GM19324 (cell line): Measurements from ENCODE around the gene NPEPPS.
"Not testable (repeated sequence)": the region's sequence is repeated elsewhere in the genome, so short reads cannot be mapped to it uniquely, and the experiment has no call there.

ENCODE experiments used
- ATAC-seq: cut with Tn5 transposase; IDR thresholded peaks from one replicate; pipeline ENCODE4 v1.9.1; 2021; ENCODE audit warnings: mild to moderate bottlenecking, moderate library complexity; ENCODE audit not compliant: unreplicated experiment, low FRiP score

NPEPPS gene, protein sequence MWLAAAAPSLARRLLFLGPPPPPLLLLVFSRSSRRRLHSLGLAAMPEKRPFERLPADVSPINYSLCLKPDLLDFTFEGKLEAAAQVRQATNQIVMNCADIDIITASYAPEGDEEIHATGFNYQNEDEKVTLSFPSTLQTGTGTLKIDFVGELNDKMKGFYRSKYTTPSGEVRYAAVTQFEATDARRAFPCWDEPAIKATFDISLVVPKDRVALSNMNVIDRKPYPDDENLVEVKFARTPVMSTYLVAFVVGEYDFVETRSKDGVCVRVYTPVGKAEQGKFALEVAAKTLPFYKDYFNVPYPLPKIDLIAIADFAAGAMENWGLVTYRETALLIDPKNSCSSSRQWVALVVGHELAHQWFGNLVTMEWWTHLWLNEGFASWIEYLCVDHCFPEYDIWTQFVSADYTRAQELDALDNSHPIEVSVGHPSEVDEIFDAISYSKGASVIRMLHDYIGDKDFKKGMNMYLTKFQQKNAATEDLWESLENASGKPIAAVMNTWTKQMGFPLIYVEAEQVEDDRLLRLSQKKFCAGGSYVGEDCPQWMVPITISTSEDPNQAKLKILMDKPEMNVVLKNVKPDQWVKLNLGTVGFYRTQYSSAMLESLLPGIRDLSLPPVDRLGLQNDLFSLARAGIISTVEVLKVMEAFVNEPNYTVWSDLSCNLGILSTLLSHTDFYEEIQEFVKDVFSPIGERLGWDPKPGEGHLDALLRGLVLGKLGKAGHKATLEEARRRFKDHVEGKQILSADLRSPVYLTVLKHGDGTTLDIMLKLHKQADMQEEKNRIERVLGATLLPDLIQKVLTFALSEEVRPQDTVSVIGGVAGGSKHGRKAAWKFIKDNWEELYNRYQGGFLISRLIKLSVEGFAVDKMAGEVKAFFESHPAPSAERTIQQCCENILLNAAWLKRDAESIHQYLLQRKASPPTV

DNA sequence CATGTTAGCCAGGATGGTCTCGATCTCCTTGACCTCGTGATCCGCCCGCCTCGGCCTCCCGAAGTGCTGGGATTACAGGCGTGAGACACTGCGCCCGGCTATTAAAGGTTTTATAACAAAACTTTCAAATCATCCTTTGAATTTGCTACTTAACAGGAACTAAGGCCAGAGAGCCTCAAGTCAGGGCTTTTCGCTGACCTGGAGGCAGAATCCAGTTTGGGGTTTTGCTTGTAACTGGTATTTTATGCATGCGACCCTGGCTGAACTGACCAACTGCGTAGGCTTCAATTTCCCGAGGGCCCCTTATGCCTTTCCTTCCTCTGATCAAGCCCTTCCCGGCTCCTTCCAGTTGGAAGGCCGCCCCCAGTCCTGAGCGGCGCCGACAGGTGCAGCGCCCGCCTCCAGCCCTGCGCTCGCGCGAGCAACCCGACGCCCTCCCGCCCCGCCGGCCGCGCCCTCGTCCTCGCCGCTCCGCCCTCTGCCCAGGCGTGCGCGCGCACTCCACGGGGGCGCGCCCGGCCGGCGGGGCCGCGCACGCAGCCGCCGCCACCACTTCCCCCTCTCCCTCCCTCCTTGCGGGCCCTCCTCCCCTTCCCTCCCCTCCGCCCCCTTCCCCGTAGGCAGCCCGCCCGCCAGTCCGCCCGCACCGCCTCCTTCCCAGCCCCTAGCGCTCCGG, at the start of gene NPEPPS:
NPEPPS (plus strand) TSS at position 552 of the 676 bp plus-strand sequence. CDS start 193 bp downstream, outside the sequence.
- ATAC-seq: peak; percentile 87

DNA sequence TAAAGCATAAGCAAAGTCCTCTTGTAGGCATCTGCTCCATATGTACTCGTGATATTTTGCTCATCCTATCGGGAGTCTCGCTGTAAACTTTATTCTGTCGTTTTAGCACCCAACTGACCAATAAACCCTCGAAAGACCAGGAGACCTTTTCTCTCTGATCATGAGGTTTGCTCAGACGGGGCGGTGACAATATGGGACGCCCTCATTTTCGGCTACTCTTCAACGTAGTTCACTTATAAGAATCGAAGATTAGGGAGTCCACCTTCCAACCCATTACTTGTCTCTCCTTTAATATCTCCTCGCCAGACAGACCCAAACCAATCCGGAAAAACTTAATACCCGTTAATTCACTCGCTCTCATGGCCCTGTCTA, 39.1 kb upstream of the NPEPPS start:
- ATAC-seq: not testable (repeated sequence)

DNA sequence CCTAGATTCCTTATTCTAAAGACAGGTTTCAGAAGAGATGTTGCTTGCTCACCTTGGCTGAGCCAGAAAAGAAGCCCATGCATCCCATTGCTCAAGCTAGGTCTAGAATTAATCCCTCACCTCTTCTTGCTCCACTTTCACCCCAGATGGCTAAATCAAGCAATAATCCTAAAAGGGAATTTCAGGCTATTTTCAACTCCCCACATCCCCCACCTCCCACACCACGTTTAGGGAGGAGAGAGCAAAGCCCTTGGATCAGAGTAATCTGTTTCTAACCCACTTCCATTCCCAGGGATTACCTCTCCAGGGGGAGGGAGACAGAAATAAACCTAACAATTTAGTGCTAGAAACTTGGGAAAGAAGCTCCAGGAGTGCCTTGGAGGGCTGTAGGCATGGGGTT, 31.8 kb upstream of the NPEPPS start:
- ATAC-seq: not testable (repeated sequence)

DNA sequence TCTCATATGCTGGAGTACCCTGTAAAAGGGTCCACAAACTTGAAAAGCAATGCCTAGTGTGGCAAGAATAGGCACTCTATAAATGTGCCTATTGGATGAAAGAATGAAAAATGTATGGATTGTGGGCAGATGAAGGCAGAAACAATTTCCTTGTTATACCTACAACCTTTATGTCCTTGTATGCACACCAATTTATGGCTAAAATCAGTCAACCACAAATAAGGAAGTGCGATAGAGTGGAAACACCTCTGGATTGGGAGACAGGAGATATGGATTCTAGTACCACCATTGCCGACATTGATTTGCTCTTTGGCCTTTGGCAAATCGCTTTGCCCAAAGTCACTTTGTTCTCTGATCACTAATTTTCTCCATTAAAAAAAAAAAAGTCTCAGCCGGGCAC, 31.4 kb upstream of the NPEPPS start:
- ATAC-seq: not testable (repeated sequence)

DNA sequence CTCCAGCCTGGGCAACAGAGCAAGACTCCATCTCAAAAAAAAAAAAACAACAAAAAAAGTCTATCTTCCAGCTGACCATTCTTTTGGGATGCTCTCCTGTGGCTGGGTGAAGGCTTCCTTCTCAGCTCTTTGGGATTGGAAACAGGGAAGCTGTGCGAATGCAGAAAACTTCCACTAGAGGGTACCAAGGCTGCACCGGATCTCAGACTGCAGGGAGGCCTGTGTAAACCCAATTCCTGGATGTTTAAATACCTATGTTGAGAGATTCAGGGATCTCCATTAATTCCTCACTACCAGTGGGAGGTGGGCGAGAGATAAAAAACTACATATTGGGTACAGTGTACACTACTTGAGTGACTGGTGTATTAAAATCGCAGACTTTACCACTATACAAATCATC, 30.3 kb upstream of the NPEPPS start:
- not testable (repeated sequence) for ATAC-seq

DNA sequence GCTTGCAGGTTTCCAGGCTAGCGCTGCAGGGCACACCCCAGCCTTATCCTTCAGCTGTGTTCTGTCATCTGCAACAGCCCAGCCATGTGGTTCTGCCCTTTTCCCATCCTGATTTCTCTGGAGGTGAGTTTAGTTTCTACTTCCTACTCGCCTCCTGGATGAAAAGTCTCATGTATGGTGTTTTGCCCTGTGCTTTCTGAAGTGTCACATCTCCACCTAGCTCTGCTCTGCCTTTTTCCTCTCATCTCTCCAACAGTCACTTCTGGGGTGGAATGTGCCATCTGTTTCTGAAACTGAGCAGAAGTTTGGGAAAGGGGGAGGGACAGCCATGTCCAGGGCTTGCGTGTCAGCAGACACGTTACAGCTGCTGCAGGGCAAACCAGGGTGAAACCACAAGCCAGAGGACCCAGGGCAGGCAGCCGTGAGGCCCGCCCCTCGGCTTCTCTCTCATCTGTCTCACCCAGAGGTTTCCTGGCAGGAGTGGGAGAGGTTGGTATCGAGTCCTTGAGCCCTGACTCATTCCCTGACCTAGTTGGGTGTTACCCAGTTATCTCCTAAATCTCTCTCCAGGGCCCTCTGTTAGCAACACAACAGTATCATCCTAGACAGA, 28.7 kb upstream of the NPEPPS start:
- not testable (repeated sequence) for ATAC-seq

DNA sequence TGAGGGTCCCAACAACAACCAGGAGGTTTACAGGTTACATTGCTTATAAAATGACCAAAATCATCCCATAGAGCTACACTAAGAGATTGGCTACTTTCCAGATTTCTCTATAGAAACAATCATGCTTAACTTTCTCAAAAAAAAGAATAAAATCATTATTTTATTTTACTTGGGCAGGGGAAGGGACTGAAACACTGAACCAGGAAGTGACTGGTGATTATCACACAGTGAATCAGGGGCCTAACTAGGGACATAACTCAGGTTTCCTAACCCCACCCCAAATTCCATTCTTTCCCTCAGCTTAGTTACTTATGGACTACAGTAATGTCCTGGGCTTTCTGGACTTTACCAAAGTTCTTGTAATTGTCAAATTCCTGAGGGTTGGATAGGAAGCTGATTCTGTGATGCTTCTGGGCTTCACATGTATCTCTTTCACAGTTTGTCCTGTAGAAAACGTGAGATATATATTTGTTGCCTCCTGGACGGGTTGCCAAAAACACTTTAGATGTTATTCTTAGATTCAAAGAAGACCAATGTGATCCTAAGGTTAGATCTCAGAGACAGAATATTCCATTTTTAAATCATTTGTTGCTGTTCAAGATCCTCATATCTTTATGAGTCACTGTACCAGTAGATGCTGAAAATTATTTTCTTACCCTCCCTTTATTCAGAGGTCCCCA, 28.0 kb upstream of the NPEPPS start:
- ATAC-seq: not testable (repeated sequence)

DNA sequence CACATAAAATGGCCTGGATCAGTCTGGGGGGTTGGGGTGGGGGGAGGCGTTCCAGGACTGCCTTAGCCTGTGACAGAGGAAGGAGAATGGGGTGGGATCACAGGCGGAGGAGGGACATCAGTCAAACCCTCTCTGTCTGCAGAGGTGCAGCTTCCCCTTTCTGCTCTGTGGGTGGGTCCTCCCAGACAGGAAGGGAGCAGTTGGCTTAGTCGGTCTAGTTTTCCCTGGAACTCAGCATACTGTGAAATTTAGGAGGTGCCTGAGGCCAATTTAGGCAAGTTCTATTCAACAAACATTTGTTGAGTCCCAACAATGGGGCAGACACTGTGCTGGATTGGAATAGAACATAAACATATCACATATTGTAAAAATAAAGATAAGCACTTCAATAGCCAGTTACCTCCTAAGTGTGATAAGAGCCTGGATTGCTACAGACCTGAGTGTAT, 19.2 kb upstream of the NPEPPS start:
- not testable (repeated sequence) for ATAC-seq

DNA sequence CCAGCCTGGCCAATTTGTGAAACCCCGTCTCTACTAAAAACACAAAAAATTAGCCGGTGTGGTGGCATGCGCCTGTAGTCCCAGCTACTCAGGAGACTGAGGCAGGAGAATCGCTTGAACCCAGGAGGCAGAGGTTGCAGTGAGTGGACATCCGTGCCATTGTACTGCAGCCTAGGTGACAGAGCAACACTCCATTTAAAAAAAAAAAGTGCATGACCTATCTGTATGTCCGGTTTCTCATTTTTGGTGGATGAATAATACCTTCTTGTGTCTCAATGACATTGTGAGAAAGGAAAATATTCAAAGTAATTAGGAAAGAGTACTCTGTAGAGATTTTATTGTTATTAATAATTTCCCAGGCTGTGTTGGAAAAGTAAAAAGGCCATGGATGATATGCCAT, 17.6 kb upstream of the NPEPPS start:
- ATAC-seq: not testable (repeated sequence)

DNA sequence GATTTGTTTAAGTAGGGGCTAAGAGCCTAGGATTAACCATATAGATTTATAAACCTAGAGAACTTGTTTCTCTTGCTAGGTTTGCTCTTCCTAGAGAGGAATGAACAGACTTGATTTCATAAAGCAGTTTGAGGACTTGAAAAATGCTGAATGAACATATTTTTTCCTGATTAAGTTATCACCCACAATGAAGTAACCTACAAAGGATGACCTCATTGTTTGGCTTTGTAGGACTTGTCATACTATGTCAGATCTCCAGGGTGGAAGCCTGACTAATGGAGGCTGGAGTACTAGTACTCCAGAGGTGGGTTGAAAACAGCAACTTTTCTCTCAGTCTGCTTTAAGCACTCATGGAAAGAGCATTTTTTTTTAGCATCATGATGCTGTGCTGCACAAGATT, 12.0 kb upstream of the NPEPPS start:
- ATAC-seq: not testable (repeated sequence)

DNA sequence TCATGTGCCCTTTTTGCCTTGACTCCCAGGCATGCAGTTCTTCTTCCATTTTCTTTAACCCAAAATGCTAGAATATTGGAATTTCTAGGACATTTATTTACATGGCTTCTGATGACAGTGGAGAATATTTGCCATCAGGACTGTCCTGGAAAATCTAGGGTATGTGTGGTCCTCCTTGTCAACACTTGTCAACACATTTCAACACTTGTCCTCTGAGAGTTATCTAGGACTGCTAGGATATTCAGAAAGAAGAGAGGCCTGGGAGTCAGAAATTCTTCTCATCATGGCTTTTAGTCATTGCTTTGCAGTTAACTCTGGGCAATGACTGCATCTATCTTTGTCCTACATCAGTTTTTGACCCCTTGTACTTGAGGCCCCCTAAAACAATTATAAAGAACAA, 11.5 kb upstream of the NPEPPS start:
- ATAC-seq: not testable (repeated sequence)

DNA sequence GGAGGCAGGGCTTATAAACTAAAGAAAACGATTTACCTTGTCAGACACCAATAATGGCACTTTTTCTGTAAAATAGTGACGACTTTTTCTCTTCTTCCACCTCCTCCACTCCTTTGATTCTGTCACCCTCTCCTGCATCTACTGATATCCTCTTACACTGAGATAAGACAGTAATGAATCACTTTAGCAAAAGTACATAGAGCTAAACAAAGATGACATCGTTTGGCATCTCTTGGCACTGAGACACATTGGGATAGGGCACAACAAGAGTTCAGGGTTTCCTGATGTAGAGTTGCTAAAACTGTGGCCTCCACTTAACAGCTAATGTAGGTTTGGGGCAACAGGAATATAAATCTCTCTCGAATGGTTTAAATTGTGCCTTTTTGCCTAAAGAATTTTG, 10.6 kb upstream of the NPEPPS start:
- ATAC-seq: not testable (repeated sequence)

DNA sequence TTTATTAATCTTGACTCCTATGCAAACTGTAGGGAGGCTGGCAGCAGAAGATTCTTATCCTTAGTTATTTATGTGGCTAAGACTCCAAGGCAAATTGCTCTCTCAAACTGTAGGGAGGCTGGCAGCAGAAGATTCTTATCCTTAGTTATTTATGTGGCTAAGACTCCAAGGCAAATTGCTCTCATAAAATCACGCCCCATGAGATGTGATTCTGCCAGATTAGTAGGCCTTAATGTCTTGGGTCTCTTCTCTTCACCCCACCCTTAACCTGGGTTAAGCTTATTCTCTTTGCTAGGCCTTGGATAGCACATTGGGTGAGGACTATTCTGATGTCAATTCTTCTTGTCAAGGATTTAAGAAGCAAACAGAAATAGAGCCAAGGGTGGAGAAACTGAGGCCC, 9.5 kb upstream of the NPEPPS start:
- not testable (repeated sequence) for ATAC-seq

DNA sequence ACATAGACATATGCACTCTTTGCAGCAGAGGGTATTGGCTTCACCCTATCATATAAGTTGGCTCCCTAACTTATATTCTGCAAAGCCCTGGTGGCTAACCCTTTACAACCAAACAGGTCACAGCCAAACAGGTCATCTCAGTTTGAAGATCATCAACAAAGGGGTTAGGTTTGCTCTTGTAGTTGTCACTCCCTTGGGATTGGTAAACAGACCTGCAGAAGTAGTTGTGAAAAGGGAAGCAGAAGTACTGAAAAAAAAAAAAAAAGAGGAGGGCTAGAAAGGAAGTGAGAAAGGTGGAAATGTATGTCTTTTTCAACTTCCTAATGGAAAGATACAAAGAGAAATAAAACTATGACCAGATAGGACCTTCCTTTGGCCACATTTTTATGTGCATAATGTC, 8.6 kb upstream of the NPEPPS start:
- ATAC-seq: not testable (repeated sequence)

DNA sequence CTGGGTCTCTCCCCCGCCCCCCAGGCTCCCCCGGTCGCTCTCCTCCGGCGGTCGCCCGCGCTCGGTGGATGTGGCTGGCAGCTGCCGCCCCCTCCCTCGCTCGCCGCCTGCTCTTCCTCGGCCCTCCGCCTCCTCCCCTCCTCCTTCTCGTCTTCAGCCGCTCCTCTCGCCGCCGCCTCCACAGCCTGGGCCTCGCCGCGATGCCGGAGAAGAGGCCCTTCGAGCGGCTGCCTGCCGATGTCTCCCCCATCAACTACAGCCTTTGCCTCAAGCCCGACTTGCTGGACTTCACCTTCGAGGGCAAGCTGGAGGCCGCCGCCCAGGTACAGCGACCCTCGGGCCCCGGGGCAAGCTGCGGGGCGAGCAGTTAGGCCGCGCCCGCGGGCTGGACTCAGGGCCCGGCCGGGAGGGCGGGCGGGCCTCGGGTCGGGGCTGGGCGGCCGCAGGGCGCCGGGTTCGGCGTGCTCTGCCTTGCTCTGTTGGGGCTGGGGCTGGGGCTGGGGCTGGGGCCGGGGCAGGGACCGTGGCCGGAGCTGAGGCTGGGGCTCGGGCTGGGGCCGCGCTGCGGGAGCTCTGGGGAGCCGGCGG, 419 bp downstream of the NPEPPS start:
- not testable (repeated sequence) for ATAC-seq

DNA sequence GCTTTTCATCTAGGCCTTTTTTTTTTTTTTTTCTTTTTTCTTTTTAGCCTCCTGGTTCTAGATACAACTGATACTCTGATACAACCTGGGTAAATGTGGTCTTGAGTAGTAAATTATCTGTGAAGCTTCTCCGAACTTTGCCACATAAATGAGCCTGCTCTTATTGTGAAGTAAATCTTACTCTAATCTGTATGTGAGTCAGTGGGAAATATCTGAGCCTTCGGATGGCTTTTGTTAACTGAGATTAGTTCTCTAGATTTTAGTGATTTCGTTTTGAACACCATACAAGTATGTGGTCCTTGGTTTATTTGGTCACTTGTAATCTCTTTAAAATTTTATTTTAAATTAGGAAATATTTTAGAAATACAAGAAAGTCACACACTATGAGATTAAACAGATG, 8.2 kb downstream of the NPEPPS start:
- not testable (repeated sequence) for ATAC-seq

DNA sequence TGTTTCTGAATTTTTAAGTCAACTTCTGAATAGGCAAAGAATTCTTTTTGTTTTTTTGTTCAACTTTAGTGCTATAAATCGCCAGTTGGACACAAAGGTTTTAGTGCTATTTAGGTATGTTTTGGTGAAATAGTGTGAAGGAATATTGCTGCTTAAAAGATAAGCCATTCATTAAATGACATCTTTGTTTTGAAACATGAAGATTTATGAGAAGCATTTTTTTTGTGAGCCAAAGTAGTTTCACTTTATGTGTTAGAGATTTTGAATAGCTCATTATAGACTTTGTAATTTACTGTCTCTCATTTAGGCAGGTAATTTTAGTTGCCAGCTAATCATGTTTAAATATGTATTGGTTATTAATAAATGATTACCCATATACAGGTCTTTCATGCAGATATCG, 10.8 kb downstream of the NPEPPS start:
- ATAC-seq: not testable (repeated sequence)

DNA sequence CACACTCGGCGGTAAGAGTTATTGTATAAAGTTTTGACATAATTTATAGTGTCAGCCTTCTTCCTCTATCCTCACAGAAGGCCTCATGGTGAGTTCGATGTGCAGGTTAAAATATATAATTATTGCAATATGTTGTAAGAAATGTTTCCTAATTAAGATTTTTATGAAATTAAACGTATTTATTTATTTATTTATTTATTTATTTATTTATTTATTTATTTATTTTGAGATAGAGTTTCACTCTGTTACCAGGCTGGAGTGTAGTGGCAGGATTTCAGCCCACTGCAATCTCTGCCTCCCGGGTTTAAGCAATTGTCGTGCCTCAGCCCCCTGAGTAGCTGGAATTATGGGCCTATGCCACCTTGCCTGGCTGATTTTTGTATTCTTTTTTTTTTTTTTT, 13.4 kb downstream of the NPEPPS start:
- not testable (repeated sequence) for ATAC-seq

DNA sequence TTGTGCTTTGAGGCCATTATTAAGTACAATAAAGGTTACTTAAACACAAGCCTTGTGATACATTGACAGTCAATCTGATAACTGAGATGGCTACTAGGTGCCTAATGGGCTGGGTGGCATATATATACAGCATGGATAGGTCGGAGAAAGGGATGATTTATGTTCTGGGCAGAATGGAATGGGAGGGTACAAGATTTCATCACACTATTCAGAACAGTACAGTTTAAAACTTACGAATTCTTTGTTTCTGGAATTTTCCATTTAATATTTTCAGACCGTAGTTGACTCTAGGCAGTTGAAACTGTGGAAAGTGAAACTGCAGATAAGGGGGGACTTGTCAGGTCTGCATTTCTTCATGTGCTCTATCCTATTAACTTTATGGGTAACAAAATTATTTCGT, 23.8 kb downstream of the NPEPPS start:
- not testable (repeated sequence) for ATAC-seq
